Fibroblast of lung (primary cell): ENCODE results near the gene MRPL55. TPM values are rescaled to one million over a fixed set of nuclear protein-coding genes. Genes with fewer than 3 reads are reported as not detected.

ENCODE experiments used
- DNase-seq, 2 donors: peaks; one replicate each; pipeline versions ENCODE4 v3.0.0 to v3.0.0-alpha.2; 2010; ENCODE audit warnings: low read depth in 2 of 2
- H2AFZ ChIP-seq: 2 replicates; pipeline ENCODE4 v1.5.1; 2012; ENCODE audit warnings: low read length, control low read depth, inconsistent platforms
- H3K27ac ChIP-seq: 2 replicates; pipeline ENCODE4 v1.5.1; 2011; ENCODE audit warnings: low read length, control low read depth; ENCODE audit not compliant: insufficient read depth
- H3K27me3 ChIP-seq: 2 replicates; pipeline ENCODE4 v1.5.1; 2011; ENCODE audit warnings: mild to moderate bottlenecking, low read length; ENCODE audit not compliant: control insufficient read depth, insufficient read depth
- H3K36me3 ChIP-seq: 2 replicates; pipeline ENCODE4 v1.5.1; 2011; ENCODE audit warnings: low read length; ENCODE audit not compliant: control insufficient read depth, insufficient read depth
- H3K4me1 ChIP-seq: 2 replicates; pipeline ENCODE4 v1.5.1; 2011; ENCODE audit warnings: low read length; ENCODE audit not compliant: control insufficient read depth, insufficient read depth; ENCODE audit errors: extremely low read depth
- H3K4me2 ChIP-seq: 2 replicates; pipeline ENCODE4 v1.5.1; 2011; ENCODE audit warnings: low read length, control low read depth; ENCODE audit not compliant: insufficient read depth; ENCODE audit errors: extremely low read depth
- H3K4me3 ChIP-seq, 4 experiments: fragments of 200-600 bp in 1 of 4; sonication (generic) in 1 of 4; replicated peaks in 1 of 4; 2 replicates each; pipeline ENCODE4 v1.5.1; 2011 to 2016; ENCODE audit warnings: low read length in 4 of 4, low read depth in 3 of 4, mild to moderate bottlenecking in 3 of 4, control low read depth in 2 of 4, inconsistent platforms in 1 of 4, mixed read lengths in 1 of 4; ENCODE audit not compliant: insufficient read depth in 1 of 4; ENCODE audit errors: control extremely low read depth in 1 of 4
- H3K79me2 ChIP-seq: 2 replicates; pipeline ENCODE4 v1.5.1; 2012; ENCODE audit warnings: mild to moderate bottlenecking, low read length, inconsistent platforms; ENCODE audit not compliant: control insufficient read depth, insufficient read depth
- H3K9ac ChIP-seq: 2 replicates; pipeline ENCODE4 v1.5.1; 2011; ENCODE audit warnings: mild to moderate bottlenecking, low read length, control low read depth; ENCODE audit not compliant: insufficient read depth
- H3K9me3 ChIP-seq: 2 replicates; pipeline ENCODE4 v1.5.1; 2012; ENCODE audit warnings: low read depth, low read length; ENCODE audit not compliant: control insufficient read depth, insufficient read depth
- H4K20me1 ChIP-seq: 2 replicates; pipeline ENCODE4 v1.5.1; 2011; ENCODE audit warnings: low read length; ENCODE audit not compliant: control insufficient read depth, insufficient read depth; ENCODE audit errors: extremely low read depth
- CTCF ChIP-seq, 2 donors: IDR thresholded peaks in 1 of 2; conservative IDR thresholded peaks in 1 of 2; 1 replicate in 1 of 2; 2 replicates in 1 of 2; pipeline ENCODE4 v1.5.1; 2011 to 2012; ENCODE audit warnings: low read length in 2 of 2, control low read depth in 1 of 2, inconsistent platforms in 1 of 2, low read depth in 1 of 2, mild to moderate bottlenecking in 1 of 2
- EZH2 ChIP-seq: IDR thresholded peaks from 2 replicates; pipeline ENCODE4 v1.5.1; 2012; ENCODE audit warnings: low read length, control low read depth, mild to moderate bottlenecking; ENCODE audit errors: missing control alignments
- polyA plus RNA-seq, 2 donors: library from polyadenylated mRNA; depleted of rRNA in 1 of 2; stranded (reverse) in 1 of 2; unstranded in 1 of 2; fragments of >200 nt; gene quantifications; 2 replicates each; pipeline ENCODE4 v1.2.1, GENCODE V29; 2011 to 2012; ENCODE audit warnings: missing spikeins in 1 of 2
- total RNA-seq: library from RNA; depleted of rRNA; stranded (reverse); fragments of >200 nt; gene quantifications from 2 replicates; pipeline ENCODE4 v1.2.1, GENCODE V29; 2014

The MRPL55 gene
- total and polyA plus RNA-seq, 2 donors (not counting 1 experiment from before 2014, with no cell fraction given), result 39.5 to 51.7 TPM

- H3K9ac ChIP-seq, result no peak overlapping the region
- TF ChIP-seq EZH2 (no peak), CTCF (conservative IDR thresholded peaks at IDR 0.05 in 1 of 2, IDR thresholded peaks at IDR 0.05 in 1 of 2; ENCODE audit: low read depth in 1 of 2, low read length in 2 of 2) (no peak)
- H3K4me3 ChIP-seq, result peak overlapping the region; percentile 29 to 99 (median 86)
- DNase-seq, result peak; percentile 76 to 82
- H3K9me3 ChIP-seq, result no peaks in the 10 kb centered on the region
- H3K27me3 ChIP-seq, result no peaks in the 10 kb centered on the region
- no peak overlapping the region for H2AFZ ChIP-seq
- H3K4me2 ChIP-seq, result peak overlapping the region; percentile 73
- H3K27ac ChIP-seq, result peak overlapping the region; percentile 96
- H4K20me1 ChIP-seq, result peaks cover 20% of the 10 kb centered on the region
- peaks cover 29% of the 10 kb centered on the region for H3K4me1 ChIP-seq
- peaks cover 10% of the 10 kb centered on the region for H3K36me3 ChIP-seq
- peaks cover 92% of the 10 kb centered on the region for H3K79me2 ChIP-seq
Observed at GRCh38 chr1:228085287-228085951, 23.7 kb downstream of the MRPL55 start.

- Histone ChIP-seq H3K4me3 (peak overlapping the region; percentile 77 to 99 (median 98)), H3K79me2 (peaks cover 87% of the 10 kb centered on the region), H3K4me2 (peak overlapping the region; percentile 73), H4K20me1 (peaks cover 18% of the 10 kb centered on the region), H3K36me3 (peaks cover 8% of the 10 kb centered on the region), H3K9me3 (no peaks in the 10 kb centered on the region), H2AFZ (no peak overlapping the region), H3K4me1 (peaks cover 23% of the 10 kb centered on the region), H3K27me3 (no peaks in the 10 kb centered on the region), H3K9ac (no peak overlapping the region), H3K27ac (peak overlapping the region; percentile 96)
- no peak for DNase-seq
- no peak for TF ChIP-seq EZH2
Observed at GRCh38 chr1:228084797-228085196, 24.3 kb downstream of the MRPL55 start.

- H3K9me3 ChIP-seq, result no peaks in the 10 kb centered on the region
Observed at GRCh38 chr1:228084325-228084724, 24.8 kb downstream of the MRPL55 start.

More at GRCh38 chr1:228084325-228084724, 24.8 kb downstream of the MRPL55 start:
- Histone ChIP-seq H3K27me3 (no peaks in the 10 kb centered on the region), H3K4me2 (peak overlapping the region; percentile 73), H3K4me3 (peak overlapping the region; percentile 77 to 99 (median 98)), H3K27ac (peak overlapping the region; percentile 96), H3K79me2 (peaks cover 84% of the 10 kb centered on the region), H3K36me3 (peaks cover 7% of the 10 kb centered on the region), H3K9ac (peak overlapping the region; percentile 99), H2AFZ (no peak overlapping the region), H3K4me1 (peaks cover 21% of the 10 kb centered on the region), H4K20me1 (peaks cover 18% of the 10 kb centered on the region)
- no peak for TF ChIP-seq CTCF (conservative IDR thresholded peaks at IDR 0.05 in 1 of 2, IDR thresholded peaks at IDR 0.05 in 1 of 2; ENCODE audit: low read depth in 1 of 2, low read length in 2 of 2)
- no peak for TF ChIP-seq EZH2
- peak; percentile 59 to 81 for DNase-seq
